HEK293 (cell line): ENCODE data around the gene NEAT1.

Experiments used
- CTCF ChIA-PET: fragments of 350-600 bp; formaldehyde crosslinking; extraction: SDS; loops from one replicate; lab custom pipeline; 2021; ENCODE audit warnings: antibody characterized with exemption; lab: Yijun Ruan, JAX
- POLR2A ChIA-PET: fragments of 300-600 bp; formaldehyde crosslinking; extraction: SDS; loops from one replicate; lab custom pipeline; 2020; ENCODE audit warnings: antibody characterized with exemption, inconsistent platforms; lab: Yijun Ruan, JAX
- H3K27ac ChIP-seq: fragments of 200-500 bp; sonication (Bioruptor generic); 2 replicates; pipeline ENCODE4 v1.5.1; 2014; ENCODE audit warnings: low read depth, low read length, control low read depth, inconsistent platforms; ENCODE audit errors: extremely low read depth
- H3K36me3 ChIP-seq, 2 experiments: fragments of 200-500 bp in 1 of 2; sonication (Bioruptor generic) in 1 of 2; 1 replicate in 1 of 2; 2 replicates in 1 of 2; pipeline ENCODE4 v1.5.1; 2014 to 2017; ENCODE audit warnings: inconsistent platforms in 2 of 2, low read length in 2 of 2; ENCODE audit not compliant: control insufficient read depth in 2 of 2, insufficient read depth in 1 of 2
- H3K4me1 ChIP-seq: fragments of 200-500 bp; sonication (Bioruptor generic); 2 replicates; pipeline ENCODE4 v1.5.1; 2014; ENCODE audit warnings: mild to moderate bottlenecking, low read length, inconsistent platforms; ENCODE audit not compliant: control insufficient read depth, insufficient read depth
- H3K4me3 ChIP-seq: 2 replicates; pipeline ENCODE4 v1.5.1; 2011; ENCODE audit warnings: low read depth, mild to moderate bottlenecking, control low read depth, low read length, moderate library complexity
- H3K9me3 ChIP-seq: fragments of 200-500 bp; sonication (Bioruptor generic); 2 replicates; pipeline ENCODE4 v1.5.1; 2014; ENCODE audit warnings: low read depth, low read length, inconsistent platforms; ENCODE audit not compliant: control insufficient read depth, insufficient read depth
- IKZF3 ChIP-seq: fragments of 450-650 bp; IDR thresholded peaks from 2 replicates; pipeline ENCODE4 v1.5.0; 2018; ENCODE audit warnings: missing biosample characterization, mild to moderate bottlenecking, missing genetic modification characterization, moderate library complexity
- SCRT1 ChIP-seq: fragments of 450-650 bp; formaldehyde crosslinking; IDR thresholded peaks from 2 replicates; pipeline ENCODE4 v1.5.1; 2016; ENCODE audit warnings: missing biosample characterization, missing genetic modification characterization, borderline replicate concordance
- YY2 ChIP-seq: fragments of 450-650 bp; formaldehyde crosslinking; IDR thresholded peaks from 2 replicates; pipeline ENCODE4 v1.5.1; 2016; ENCODE audit warnings: missing biosample characterization, missing genetic modification characterization
- ZBTB10 ChIP-seq: fragments of 450-650 bp; formaldehyde crosslinking; IDR thresholded peaks from 2 replicates; pipeline ENCODE4 v1.5.1; 2016; ENCODE audit warnings: missing biosample characterization, missing genetic modification characterization
- ZBTB21 ChIP-seq: fragments of 450-650 bp; formaldehyde crosslinking; IDR thresholded peaks from 2 replicates; pipeline ENCODE4 v1.5.1; 2017; ENCODE audit warnings: missing biosample characterization, missing genetic modification characterization
- ZNF132 ChIP-seq: fragments of 450-650 bp; formaldehyde crosslinking; IDR thresholded peaks from 2 replicates; pipeline ENCODE4 v1.5.1; 2017; ENCODE audit warnings: missing biosample characterization, missing genetic modification characterization, borderline replicate concordance
- ZNF202 ChIP-seq: fragments of 450-650 bp; formaldehyde crosslinking; IDR thresholded peaks from 2 replicates; pipeline ENCODE4 v1.5.1; 2016; ENCODE audit warnings: missing biosample characterization, missing genetic modification characterization, borderline replicate concordance
- ZNF221 ChIP-seq: fragments of 450-650 bp; formaldehyde crosslinking; IDR thresholded peaks from 2 replicates; pipeline ENCODE4 v1.5.1; 2017; ENCODE audit warnings: missing biosample characterization, missing genetic modification characterization, borderline replicate concordance
- ZNF404 ChIP-seq: fragments of 450-650 bp; formaldehyde crosslinking; IDR thresholded peaks from 2 replicates; pipeline ENCODE4 v1.5.1; 2017; ENCODE audit warnings: missing biosample characterization, missing genetic modification characterization
- ZNF488 ChIP-seq: fragments of 450-650 bp; formaldehyde crosslinking; IDR thresholded peaks from 2 replicates; pipeline ENCODE4 v1.5.1; 2016; ENCODE audit warnings: missing biosample characterization, missing genetic modification characterization
- ZNF639 ChIP-seq: fragments of 450-650 bp; formaldehyde crosslinking; IDR thresholded peaks from 2 replicates; pipeline ENCODE4 v1.5.1; 2016; ENCODE audit warnings: missing biosample characterization, missing genetic modification characterization
- ZNF677 ChIP-seq: fragments of 450-650 bp; IDR thresholded peaks from 2 replicates; pipeline ENCODE4 v1.5.0; 2018; ENCODE audit warnings: missing biosample characterization, mild to moderate bottlenecking, missing genetic modification characterization, moderate library complexity
- ZSCAN4 ChIP-seq: fragments of 450-650 bp; formaldehyde crosslinking; IDR thresholded peaks from 2 replicates; pipeline ENCODE4 v1.5.1; 2017; ENCODE audit warnings: missing biosample characterization, missing genetic modification characterization

The NEAT1 gene

GRCh38 chr11:65396769-65397745 is 25.5 kb upstream of the NEAT1 start:
- POLR2A ChIA-PET, result interaction anchor here (0.7 to 1.4 kb wide), 2 partner anchors 15 to 26 kb away, joined by 3 to 4 read pairs; partner anchors contain the start of gene NEAT1
- no peak overlapping the region for H3K27ac ChIP-seq
- H3K4me1 ChIP-seq, result no peaks in the 10 kb centered on the region
- peaks cover 5 to 76% of the 10 kb centered on the region in 2 experiments; a peak in 2 of 3 replicates for H3K36me3 ChIP-seq
- H3K4me3 ChIP-seq, result no peak overlapping the region
- no peaks in the 10 kb centered on the region for H3K9me3 ChIP-seq
- CTCF ChIA-PET, result interaction anchor here (1.7 kb wide), 1 partner anchor 19 kb away, joined by 6 read pairs; no protein-coding TSS in a partner anchor
- no peak for TF ChIP-seq YY2
- TF ChIP-seq ZNF404 (tag by site-specific recombination), result no peak
- TF ChIP-seq ZNF202, result no peak
- no peak for TF ChIP-seq ZBTB10 (tag by site-specific recombination)

GRCh38 chr11:65398362-65398910 is 24.2 kb upstream of the NEAT1 start:
- Histone ChIP-seq H3K36me3 (peaks cover 5 to 67% of the 10 kb centered on the region in 2 experiments; a peak in 2 of 3 replicates), H3K9me3 (no peaks in the 10 kb centered on the region), H3K4me3 (no peak overlapping the region), H3K27ac (no peak overlapping the region), H3K4me1 (no peaks in the 10 kb centered on the region)
- CTCF ChIA-PET, result interaction anchor here (0.7 to 1.7 kb wide), 4 partner anchors 16 to 112 kb away, joined by 3 to 7 read pairs (median 4); partner anchors contain the start of gene SLC25A45
- TF ChIP-seq ZBTB21 (tag by site-specific recombination), result no peak
- no peak for TF ChIP-seq IKZF3 (tag by site-specific recombination)
- TF ChIP-seq ZNF132 (tag by site-specific recombination), result no peak
- no peak for TF ChIP-seq ZBTB10 (tag by site-specific recombination)
- no peak for TF ChIP-seq ZNF221 (tag by site-specific recombination)
- no peak for TF ChIP-seq ZNF639 (tag by site-specific recombination)
- no peak for TF ChIP-seq ZSCAN4 (tag by site-specific recombination)
- no peak for TF ChIP-seq SCRT1 (tag by site-specific recombination)
- TF ChIP-seq ZNF488 (tag by site-specific recombination), result no peak
- no peak for TF ChIP-seq ZNF677 (tag by site-specific recombination)
- POLR2A ChIA-PET, result no interaction called here
